OCI-LY1 (cell line): ENCODE measurements around the gene AMOTL1.

ENCODE experiments used
- H2AFZ ChIP-seq: fragments of 200-600 bp; sonication (generic), shearing (Covaris generic); 2 replicates; pipeline ENCODE4 v1.6.0; 2014; ENCODE audit warnings: antibody characterized with exemption, mild to moderate bottlenecking, low read length
- H3F3A ChIP-seq: fragments of 200-600 bp; sonication (generic), shearing (Covaris generic); 2 replicates; pipeline ENCODE4 v1.6.0; 2014; ENCODE audit warnings: mild to moderate bottlenecking, antibody characterized with exemption, low read length, moderate library complexity; ENCODE audit not compliant: insufficient read depth
- H3K27ac ChIP-seq: fragments of 200-600 bp; sonication (generic); 2 replicates; pipeline ENCODE4 v1.5.1; 2014; ENCODE audit warnings: low read length, mixed run types, mild to moderate bottlenecking, low read depth; ENCODE audit not compliant: poor library complexity, severe bottlenecking
- H3K27me3 ChIP-seq: fragments of 200-600 bp; sonication (generic); 2 replicates; pipeline ENCODE4 v1.6.0; 2014; ENCODE audit warnings: antibody characterized with exemption, mild to moderate bottlenecking, low read length, moderate library complexity; ENCODE audit not compliant: insufficient read depth
- H3K36me3 ChIP-seq: fragments of 200-600 bp; sonication (generic); 2 replicates; pipeline ENCODE4 v1.6.1; 2014; ENCODE audit warnings: mild to moderate bottlenecking, antibody characterized with exemption, low read length, moderate library complexity, mixed read lengths; ENCODE audit not compliant: insufficient read depth
- H3K4me1 ChIP-seq: fragments of 200-600 bp; sonication (generic); 2 replicates; pipeline ENCODE4 v1.5.1; 2014; ENCODE audit warnings: mild to moderate bottlenecking, low read length, moderate library complexity; ENCODE audit not compliant: insufficient read depth, severe bottlenecking
- H3K4me2 ChIP-seq: fragments of 200-600 bp; sonication (generic), shearing (Covaris generic); 2 replicates; pipeline ENCODE4 v1.6.1; 2014; ENCODE audit warnings: low read length
- H3K4me3 ChIP-seq: fragments of 200-600 bp; sonication (generic); 2 replicates; pipeline ENCODE4 v1.5.1; 2014; ENCODE audit warnings: low read length, low read depth, mild to moderate bottlenecking, mixed read lengths; ENCODE audit not compliant: poor library complexity, severe bottlenecking
- H3K79me2 ChIP-seq: fragments of 200-600 bp; shearing (Covaris generic); 2 replicates; pipeline ENCODE4 v1.6.1; 2016; ENCODE audit warnings: mixed run types, low read length, mixed read lengths; ENCODE audit not compliant: insufficient read depth
- H3K9ac ChIP-seq: fragments of 200-600 bp; sonication (generic), shearing (Covaris generic); 2 replicates; pipeline ENCODE4 v1.6.1; 2014; ENCODE audit warnings: mild to moderate bottlenecking, low read length, mixed read lengths
- H3K9me2 ChIP-seq: fragments of 200-600 bp; sonication (generic), shearing (Covaris generic); 2 replicates; pipeline ENCODE4 v1.6.1; 2014; ENCODE audit warnings: low read depth, mild to moderate bottlenecking, low read length, mixed read lengths
- H3K9me3 ChIP-seq: fragments of 200-600 bp; shearing (Covaris generic); 2 replicates; pipeline ENCODE4 v1.6.1; 2014; ENCODE audit warnings: low read length, mixed read lengths
- H4K20me1 ChIP-seq: fragments of 200-600 bp; sonication (generic), shearing (Covaris generic); 2 replicates; pipeline ENCODE4 v1.6.0; 2016; ENCODE audit warnings: mild to moderate bottlenecking, low read length; ENCODE audit not compliant: insufficient read depth
- CTCF ChIP-seq: fragments of 200-600 bp; sonication (generic), shearing (Covaris generic); IDR thresholded peaks from 2 replicates; pipeline ENCODE4 v1.5.1; 2017; ENCODE audit warnings: mild to moderate bottlenecking, antibody characterized with exemption, low read length, moderate library complexity, mixed read lengths
- EZH2 ChIP-seq: fragments of 200-600 bp; sonication (generic), shearing (Covaris generic); IDR thresholded peaks from 2 replicates; pipeline ENCODE4 v1.8.0; 2017; ENCODE audit warnings: borderline replicate concordance, mixed run types, mild to moderate bottlenecking, antibody characterized with exemption, low read length, moderate library complexity, mixed read lengths

AMOTL1 gene

GRCh38 chr11:94803491-94803890 lies 35.3 kb downstream of the AMOTL1 start:
- no peak overlapping the region for H2AFZ ChIP-seq
- no peaks in the 10 kb centered on the region for H3F3A ChIP-seq
- H3K27me3 ChIP-seq = 0 out of 2 replicates have a peak, but pooled peaks cover 8% of the 10 kb centered on the region
- no peak overlapping the region for H3K27ac ChIP-seq
- H3K4me1 ChIP-seq = no peaks in the 10 kb centered on the region
- H3K9me3 ChIP-seq = no peaks in the 10 kb centered on the region
- H4K20me1 ChIP-seq = no peaks in the 10 kb centered on the region
- no peak overlapping the region for H3K4me3 ChIP-seq
- H3K36me3 ChIP-seq = no peaks in the 10 kb centered on the region
- no peak overlapping the region for H3K9ac ChIP-seq
- H3K9me2 ChIP-seq = no peaks in the 10 kb centered on the region
- no peak overlapping the region for H3K4me2 ChIP-seq
- no peak for TF ChIP-seq CTCF
- no peak for TF ChIP-seq EZH2
- H3K79me2 ChIP-seq = no peaks in the 10 kb centered on the region

- H3K27ac ChIP-seq = no peak overlapping the region
- no peaks in the 10 kb centered on the region for H3F3A ChIP-seq
- H4K20me1 ChIP-seq = no peaks in the 10 kb centered on the region
- H2AFZ ChIP-seq = no peak overlapping the region
- H3K79me2 ChIP-seq = no peaks in the 10 kb centered on the region
- no peak overlapping the region for H3K4me2 ChIP-seq
- H3K4me3 ChIP-seq = no peak overlapping the region
- TF ChIP-seq CTCF = no peak
- TF ChIP-seq EZH2 = no peak
- H3K36me3 ChIP-seq = no peaks in the 10 kb centered on the region
- H3K9me3 ChIP-seq = no peaks in the 10 kb centered on the region
- no peaks in the 10 kb centered on the region for H3K4me1 ChIP-seq
- 0 out of 2 replicates have a peak, but pooled peaks cover 8% of the 10 kb centered on the region for H3K27me3 ChIP-seq
- H3K9ac ChIP-seq = no peak overlapping the region
- no peaks in the 10 kb centered on the region for H3K9me2 ChIP-seq
Measured at GRCh38 chr11:94804874-94805273, 36.7 kb downstream of the AMOTL1 start.

GRCh38 chr11:94806014-94806413 lies 37.9 kb downstream of the AMOTL1 start:
- H3K4me3 ChIP-seq = no peak overlapping the region
- no peaks in the 10 kb centered on the region for H4K20me1 ChIP-seq
- no peak overlapping the region for H3K27ac ChIP-seq
- no peak overlapping the region for H2AFZ ChIP-seq
- H3K79me2 ChIP-seq = no peaks in the 10 kb centered on the region
- H3K4me2 ChIP-seq = no peak overlapping the region
- TF ChIP-seq CTCF (no peak), EZH2 (no peak)
- no peaks in the 10 kb centered on the region for H3F3A ChIP-seq
- H3K27me3 ChIP-seq = 0 out of 2 replicates have a peak, but pooled peaks cover 4% of the 10 kb centered on the region
- H3K4me1 ChIP-seq = no peaks in the 10 kb centered on the region
- H3K9me3 ChIP-seq = no peaks in the 10 kb centered on the region
- H3K9ac ChIP-seq = no peak overlapping the region
- H3K9me2 ChIP-seq = no peaks in the 10 kb centered on the region
- H3K36me3 ChIP-seq = no peaks in the 10 kb centered on the region
